Measurements from ENCODE around the gene ZNF282.
"Not testable (repeated sequence)": the region's sequence is repeated elsewhere in the genome, so short reads cannot be mapped to it uniquely, and the experiment has no call there.

Gene ZNF282

DNA sequence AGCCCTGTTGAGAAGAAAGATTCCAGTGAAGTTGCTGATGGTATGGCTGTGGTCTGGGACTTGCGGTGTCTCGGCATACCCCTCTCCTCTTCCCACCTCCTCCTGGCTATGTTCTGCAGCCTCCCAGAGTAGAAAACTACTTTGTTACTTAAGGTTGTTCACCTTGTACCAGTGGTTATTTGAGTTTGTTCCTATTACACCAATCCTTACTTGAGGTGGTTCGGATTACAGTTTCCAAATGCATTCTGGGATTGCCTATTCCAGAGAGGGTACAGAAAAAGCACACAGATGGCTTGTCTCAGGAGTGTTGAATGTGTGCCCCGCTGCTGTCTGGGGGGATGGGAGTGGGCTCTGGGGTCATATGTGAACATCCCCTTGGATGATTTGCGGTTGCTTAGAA is 59.8 kb downstream of the ZNF282 start:
- DNase-seq (ENCODE audit: low read depth in 2 of 2), result no peak

GRCh38 chr7:149256568-149256967 is 61.2 kb downstream of the ZNF282 start:
- no peak for DNase-seq (ENCODE audit: low read depth in 2 of 2)

GRCh38 chr7:149257146-149257545 is 61.8 kb downstream of the ZNF282 start:
- no peak for DNase-seq (ENCODE audit: low read depth in 2 of 2)

- DNase-seq (ENCODE audit: low read depth in 2 of 2), result no peak
These were observed 66.0 kb downstream of the ZNF282 start for GRCh38 chr7:149261316-149261828.

DNA sequence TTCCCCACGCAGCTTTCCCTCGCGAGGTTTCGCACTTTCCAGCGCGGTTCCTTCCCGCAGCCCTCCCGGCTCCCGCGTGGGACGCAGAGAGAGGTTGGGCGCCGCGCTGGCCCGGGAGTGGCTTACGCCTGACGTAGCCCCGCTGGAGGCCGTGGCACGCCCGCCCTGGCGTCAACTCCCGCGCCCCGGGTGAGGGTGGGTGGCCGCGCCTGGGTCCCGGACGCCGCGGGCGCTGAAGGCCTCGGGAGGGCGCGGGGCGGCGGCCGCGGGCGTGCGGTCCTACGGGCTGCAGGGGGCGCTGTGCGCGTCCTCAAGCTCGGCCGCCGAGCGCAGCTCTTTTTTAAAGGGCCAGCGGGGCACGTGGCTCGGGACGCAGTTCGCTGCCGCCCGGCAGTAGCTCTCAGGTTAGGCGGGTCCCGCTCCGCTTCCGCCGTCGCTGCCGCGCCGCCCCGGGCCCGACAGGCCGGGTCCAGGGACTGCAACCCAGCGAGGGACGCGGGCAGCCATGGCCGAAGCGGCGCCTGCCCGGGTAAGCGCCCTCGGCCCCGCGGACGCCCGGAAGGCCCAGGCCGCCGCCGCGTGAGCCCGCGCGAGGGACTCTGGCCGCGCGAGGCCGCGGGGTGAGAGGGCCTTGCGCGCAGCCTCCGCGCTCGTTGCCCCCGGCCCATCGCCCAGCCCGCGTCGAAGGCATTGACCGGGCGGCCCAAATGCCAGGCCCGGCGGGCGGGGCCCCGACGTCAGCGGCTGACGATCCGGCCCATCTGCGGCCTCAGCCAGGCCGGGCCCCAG is 66.7 kb downstream of the ZNF282 start, which contains the start of gene ZNF783:
Gene ZNF783, plus strand, starts transcription at position 368 of the 789 bp plus-strand sequence. Its CDS starts 138 bp downstream, at position 506.
- peak; percentile 69 to 70 for DNase-seq (ENCODE audit: low read depth in 2 of 2)

DNA sequence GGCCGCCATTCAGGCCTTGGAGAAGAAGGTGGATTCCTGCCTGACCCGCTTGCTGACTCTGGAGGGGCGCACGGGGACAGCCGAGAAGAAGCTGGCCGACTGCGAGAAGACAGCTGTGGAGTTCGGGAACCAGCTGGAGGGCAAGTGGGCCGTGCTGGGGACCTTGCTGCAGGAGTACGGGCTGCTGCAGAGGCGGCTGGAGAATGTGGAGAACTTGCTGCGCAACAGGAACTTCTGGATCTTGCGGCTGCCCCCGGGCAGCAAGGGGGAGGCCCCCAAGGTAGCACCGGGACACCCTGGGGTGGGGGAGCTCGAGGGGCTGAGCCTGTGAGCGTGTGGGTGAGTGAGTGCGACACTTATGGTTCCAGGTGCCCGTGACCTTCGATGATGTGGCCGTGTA is 71.1 kb downstream of the ZNF282 start:
- no peak for DNase-seq (ENCODE audit: low read depth in 2 of 2)

- no peak for DNase-seq (ENCODE audit: low read depth in 2 of 2)
These were observed 72.4 kb downstream of the ZNF282 start for GRCh38 chr7:149267733-149268132.

GRCh38 chr7:149274424-149274823 is 79.1 kb downstream of the ZNF282 start:
- not testable (repeated sequence) for DNase-seq (ENCODE audit: low read depth in 2 of 2)

All from fibroblast of skin of left biceps (primary cell).